Measurements from ENCODE around the gene GAGE2A. TPM values are rescaled to one million over a fixed set of nuclear protein-coding genes. Genes with fewer than 3 reads are reported as not detected.

The GAGE2A gene
- total RNA-seq, 1 donor from 2014 or later: not detected

DNA sequence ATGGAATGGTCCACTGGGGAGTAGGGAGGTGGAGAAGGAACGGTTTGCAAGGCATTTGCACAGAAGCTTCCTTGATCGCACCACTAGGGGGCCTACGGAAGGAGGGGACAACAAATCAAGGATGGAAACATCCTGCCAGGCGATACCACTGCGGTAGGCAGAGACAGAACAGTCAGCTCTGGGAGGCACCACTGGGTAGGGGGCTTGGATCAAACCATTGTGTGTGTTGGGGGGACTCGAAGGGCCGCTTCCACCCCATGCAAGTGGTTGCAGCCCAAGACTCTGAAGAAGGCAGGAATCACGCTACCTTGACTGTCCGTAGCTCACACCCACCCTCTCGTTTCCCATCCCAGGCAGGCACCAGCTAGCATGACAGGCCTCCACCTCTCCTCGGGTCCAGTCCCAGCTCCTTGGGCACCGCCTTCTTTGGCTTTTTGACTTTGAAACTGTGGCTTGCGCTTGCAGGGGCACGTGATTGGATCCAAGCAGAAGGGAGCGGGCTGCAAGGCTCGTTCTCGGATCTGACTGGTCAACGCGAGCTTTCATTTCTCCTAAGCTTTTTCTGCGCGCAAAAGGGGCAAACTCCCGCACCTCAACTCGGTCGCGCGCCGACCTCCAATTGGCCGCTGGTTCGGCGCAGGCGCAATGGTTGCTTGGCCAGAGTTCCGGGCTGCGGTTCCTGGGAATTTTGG is 37.9 kb downstream of the GAGE2A start:
- no peak for DNase-seq (ENCODE audit: low spot score)
- intact Hi-C loops (cut with micrococcal nuclease): no loop called here
- Mint-ChIP-seq H3K27me3 (ENCODE audit: insufficient read depth) (no peaks in the 10 kb centered on the region), H3K36me3 (ENCODE audit: low read depth) (peaks cover 1% of the 10 kb centered on the region), H3K4me3 (no peak overlapping the region), H3K9me3 (peaks cover 14% of the 10 kb centered on the region), H3K4me1 (ENCODE audit: low read depth) (no peaks in the 10 kb centered on the region), H3K27ac (no peak overlapping the region)

DNA sequence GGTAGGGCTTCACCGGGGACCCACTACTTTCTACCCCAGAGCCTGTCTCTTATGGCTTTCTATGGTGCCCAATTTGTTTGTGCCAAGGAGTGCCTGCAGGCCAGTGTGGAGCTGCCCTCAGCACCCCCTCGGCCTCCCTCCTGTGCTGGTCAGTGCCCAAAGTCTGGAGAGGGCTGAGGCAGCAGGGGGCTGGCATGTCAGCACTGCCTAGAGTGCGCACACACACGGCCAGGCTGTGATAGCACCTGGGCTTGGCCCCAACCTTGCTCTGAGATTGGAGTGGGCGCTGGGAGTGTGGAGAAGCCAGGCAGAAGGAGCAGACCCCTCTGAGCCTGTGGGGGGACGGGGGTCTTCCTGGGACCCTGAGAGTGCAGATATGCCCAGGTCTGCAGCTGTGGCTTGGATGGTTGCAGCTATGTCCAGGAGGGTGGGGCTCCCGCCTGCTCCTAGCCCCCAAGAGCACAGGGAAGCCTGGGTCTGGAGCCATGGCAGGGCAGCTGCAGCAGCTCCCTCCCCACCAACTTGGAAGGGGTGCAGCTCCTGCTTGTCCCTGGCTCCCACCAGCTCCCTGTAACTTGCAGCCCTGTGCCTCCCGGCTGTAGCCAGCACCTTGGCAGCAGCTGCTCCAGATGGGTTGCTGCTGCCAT is 55.8 kb downstream of the GAGE2A start:
- intact Hi-C loops (cut with micrococcal nuclease): no loop called here
- no peak overlapping the region for H3K27ac Mint-ChIP-seq
- H3K27me3 Mint-ChIP-seq (ENCODE audit: insufficient read depth): no peaks in the 10 kb centered on the region
- no peak overlapping the region for H3K4me3 Mint-ChIP-seq
- H3K4me1 Mint-ChIP-seq (ENCODE audit: low read depth): no peaks in the 10 kb centered on the region
- DNase-seq (ENCODE audit: low spot score): no peak
- no peaks in the 10 kb centered on the region for H3K9me3 Mint-ChIP-seq
- no peaks in the 10 kb centered on the region for H3K36me3 Mint-ChIP-seq (ENCODE audit: low read depth)

Other genes with a start within 250 kb of the GAGE2A start
- gene GAGE12C, start 57.3 kb upstream of the GAGE2A start, total RNA-seq: not detected in 2 replicates
- gene GAGE12D, start 47.8 kb upstream of the GAGE2A start, total RNA-seq: not detected in 2 replicates
- gene GAGE12E, start 38.2 kb upstream of the GAGE2A start, total RNA-seq: not detected in 2 replicates
- gene GAGE12F, start 28.7 kb upstream of the GAGE2A start, total RNA-seq: not detected in 2 replicates
- gene GAGE12G, start 19.1 kb upstream of the GAGE2A start, total RNA-seq: not detected in 2 replicates
- gene GAGE12H, start 9.5 kb upstream of the GAGE2A start, total RNA-seq: not detected in 2 replicates
- not detected in 2 replicates for gene GAGE1, start 9.5 kb downstream of the GAGE2A start, total RNA-seq
- not detected in 2 replicates for gene PAGE1, start 106.5 kb downstream of the GAGE2A start, total RNA-seq
- not detected in 2 replicates for gene PAGE4, start 239.8 kb downstream of the GAGE2A start, total RNA-seq